Fibroblast of lung (primary cell): ENCODE results near the gene PADI1.

Experiments used
- EZH2 ChIP-seq: IDR thresholded peaks from 2 replicates; pipeline ENCODE4 v1.5.1; 2012; ENCODE audit warnings: low read length, control low read depth, mild to moderate bottlenecking; ENCODE audit errors: missing control alignments
- TF ChIP-seq, protein P1 (sequence below), 2 donors: IDR thresholded peaks in 1 of 2; conservative IDR thresholded peaks in 1 of 2; 1 replicate in 1 of 2; 2 replicates in 1 of 2; pipeline ENCODE4 v1.5.1; 2011 to 2012; ENCODE audit warnings: low read length in 2 of 2, control low read depth in 1 of 2, inconsistent platforms in 1 of 2, low read depth in 1 of 2, mild to moderate bottlenecking in 1 of 2

DNA sequence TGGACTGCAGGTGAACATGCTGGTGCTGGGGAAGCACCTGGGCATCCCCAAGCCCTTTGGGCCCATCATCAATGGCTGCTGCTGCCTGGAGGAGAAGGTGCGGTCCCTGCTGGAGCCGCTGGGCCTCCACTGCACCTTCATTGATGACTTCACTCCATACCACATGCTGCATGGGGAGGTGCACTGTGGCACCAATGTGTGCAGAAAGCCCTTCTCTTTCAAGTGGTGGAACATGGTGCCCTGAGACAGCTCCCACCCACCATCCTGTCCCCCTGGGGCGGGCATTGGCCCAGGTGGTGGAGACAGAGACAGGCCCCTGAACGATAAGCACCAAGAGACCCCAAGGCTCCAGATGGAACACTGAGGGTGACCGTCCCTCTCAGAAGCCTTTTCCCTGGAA is 77.9 kb downstream of the PADI1 start:
- TF ChIP-seq, protein P1, sequence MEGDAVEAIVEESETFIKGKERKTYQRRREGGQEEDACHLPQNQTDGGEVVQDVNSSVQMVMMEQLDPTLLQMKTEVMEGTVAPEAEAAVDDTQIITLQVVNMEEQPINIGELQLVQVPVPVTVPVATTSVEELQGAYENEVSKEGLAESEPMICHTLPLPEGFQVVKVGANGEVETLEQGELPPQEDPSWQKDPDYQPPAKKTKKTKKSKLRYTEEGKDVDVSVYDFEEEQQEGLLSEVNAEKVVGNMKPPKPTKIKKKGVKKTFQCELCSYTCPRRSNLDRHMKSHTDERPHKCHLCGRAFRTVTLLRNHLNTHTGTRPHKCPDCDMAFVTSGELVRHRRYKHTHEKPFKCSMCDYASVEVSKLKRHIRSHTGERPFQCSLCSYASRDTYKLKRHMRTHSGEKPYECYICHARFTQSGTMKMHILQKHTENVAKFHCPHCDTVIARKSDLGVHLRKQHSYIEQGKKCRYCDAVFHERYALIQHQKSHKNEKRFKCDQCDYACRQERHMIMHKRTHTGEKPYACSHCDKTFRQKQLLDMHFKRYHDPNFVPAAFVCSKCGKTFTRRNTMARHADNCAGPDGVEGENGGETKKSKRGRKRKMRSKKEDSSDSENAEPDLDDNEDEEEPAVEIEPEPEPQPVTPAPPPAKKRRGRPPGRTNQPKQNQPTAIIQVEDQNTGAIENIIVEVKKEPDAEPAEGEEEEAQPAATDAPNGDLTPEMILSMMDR (conservative IDR thresholded peaks at IDR 0.05 in 1 of 2, IDR thresholded peaks at IDR 0.05 in 1 of 2; ENCODE audit: low read depth in 1 of 2, low read length in 2 of 2), result no peak
- TF ChIP-seq EZH2, result no peak
